HL-60/S4 treated with phorbol 12-myristate 13-acetate at 8.2 ng/mL for 4 days and 3 days (cell line): ENCODE data around the gene FGR.

Source experiments
- in situ Hi-C: fragments of 300-500 bp; cut with MboI; formaldehyde crosslinking; loops from 2 replicates; pipeline ENCODE4 v1.15.0; 2022; ENCODE audit warnings: low sequenced_read_pairs

FGR gene

DNA sequence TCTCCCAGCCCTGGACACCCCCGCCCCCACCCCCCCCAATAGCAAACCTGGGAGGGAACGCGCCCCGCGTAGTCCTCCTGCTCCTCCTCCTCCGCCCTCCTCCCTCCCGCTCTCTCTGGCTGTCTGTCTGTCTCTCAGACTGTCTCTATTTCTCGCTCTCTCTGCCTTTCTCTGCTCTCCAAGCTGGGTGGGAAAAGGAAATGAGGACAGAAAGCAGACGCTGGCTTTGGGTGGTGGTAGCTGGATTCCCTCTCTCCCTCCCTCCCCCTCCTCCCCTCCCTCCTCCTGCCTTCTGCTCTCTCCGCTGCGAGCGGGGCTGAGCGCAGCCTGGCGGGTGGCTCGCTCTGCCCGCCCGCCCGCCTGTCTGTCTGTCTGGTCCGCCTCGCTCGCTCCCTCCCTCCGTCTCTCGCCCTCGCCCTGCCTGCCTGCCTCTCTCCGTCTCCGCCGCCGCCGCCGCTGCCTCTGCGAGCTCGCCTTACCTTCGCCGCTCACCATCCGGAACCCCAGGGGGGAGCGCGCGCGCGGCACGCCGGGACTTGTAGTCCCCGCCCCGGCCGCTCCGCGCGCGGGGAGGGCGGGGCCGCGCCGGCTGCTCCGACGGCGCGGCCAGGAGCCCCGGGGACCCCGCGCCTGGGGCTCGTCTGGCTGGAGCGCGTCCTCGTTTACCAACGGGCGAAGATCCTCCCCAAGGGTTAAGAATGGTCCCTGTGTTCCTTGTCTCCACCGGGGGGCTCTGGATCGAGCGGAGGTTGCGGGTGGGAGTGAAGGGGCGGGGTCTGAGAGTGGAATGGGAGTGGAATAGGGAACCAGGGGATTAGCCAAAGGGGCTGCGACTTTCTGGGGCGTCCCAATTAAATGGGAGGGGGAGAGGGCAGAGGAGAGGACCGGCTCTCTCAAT, 31.1 kb downstream of the FGR start, which contains the start of gene AHDC1:
AHDC1 (minus strand) TSS at position 464 of the 898 bp plus-strand sequence. CDS start 52,029 bp downstream, outside the sequence.
- in situ Hi-C loops, result no loop called here

DNA sequence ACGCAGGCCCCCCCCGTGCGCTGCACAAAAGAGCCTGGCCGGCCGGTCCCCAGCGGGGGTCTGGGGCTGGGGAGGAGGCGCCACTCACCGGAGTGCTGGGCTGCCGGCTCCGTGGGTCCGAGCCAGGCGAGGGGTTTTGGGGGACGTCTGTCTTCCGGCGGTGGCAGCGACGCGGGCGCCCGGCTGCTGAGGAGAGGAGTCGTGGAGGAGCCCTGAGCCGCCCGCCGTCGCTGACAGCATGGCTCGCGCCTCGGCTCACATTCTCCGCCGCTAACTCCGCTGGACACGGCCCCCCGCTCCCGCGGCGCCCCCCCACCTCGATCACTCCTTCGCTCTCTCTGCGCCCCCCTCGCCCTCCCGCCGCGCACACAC, 31.7 kb downstream of the FGR start:
- in situ Hi-C loops, result no loop called here

DNA sequence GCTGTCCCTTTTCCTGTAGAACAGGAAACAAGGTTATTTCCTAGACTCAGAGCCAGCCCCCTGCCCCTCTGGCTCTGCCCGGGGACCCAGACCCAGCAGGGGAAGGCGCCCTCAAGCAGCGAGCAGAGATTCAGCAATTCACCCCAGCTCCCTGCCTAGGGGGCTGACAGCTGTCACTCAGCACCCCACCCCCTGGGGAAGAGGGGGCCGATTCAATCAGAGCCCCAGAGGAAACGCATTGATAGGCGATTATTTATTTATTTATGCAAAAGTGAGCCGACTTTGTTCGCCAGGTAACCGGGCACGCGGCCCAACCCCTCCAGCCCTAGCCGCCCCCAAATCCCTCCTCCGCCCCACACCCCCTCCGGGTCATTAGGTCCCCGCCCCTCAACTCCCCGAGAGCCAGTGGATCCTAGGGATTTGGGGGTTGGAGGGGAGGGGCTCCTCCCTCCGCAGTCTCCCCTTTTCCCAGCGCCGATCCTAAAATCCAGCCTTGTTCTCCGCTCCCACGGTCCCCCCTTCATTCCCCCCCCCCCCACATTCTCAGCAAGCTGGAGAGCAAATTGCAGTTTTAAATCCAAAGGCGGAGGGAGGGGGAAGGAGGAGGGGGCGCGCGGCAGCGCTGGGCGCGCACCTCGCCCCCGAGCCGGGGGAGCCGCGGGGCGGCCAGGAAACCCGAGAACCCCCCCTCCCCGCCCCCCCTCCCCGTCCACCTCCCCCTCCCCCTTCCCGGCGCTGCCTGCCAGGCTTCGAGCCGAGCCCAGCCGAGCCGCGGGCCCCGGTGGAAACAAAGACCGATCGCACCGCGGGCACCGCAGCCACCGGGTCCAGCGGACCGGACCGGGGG, 32.3 kb downstream of the FGR start:
- in situ Hi-C loops, result no loop called here

DNA sequence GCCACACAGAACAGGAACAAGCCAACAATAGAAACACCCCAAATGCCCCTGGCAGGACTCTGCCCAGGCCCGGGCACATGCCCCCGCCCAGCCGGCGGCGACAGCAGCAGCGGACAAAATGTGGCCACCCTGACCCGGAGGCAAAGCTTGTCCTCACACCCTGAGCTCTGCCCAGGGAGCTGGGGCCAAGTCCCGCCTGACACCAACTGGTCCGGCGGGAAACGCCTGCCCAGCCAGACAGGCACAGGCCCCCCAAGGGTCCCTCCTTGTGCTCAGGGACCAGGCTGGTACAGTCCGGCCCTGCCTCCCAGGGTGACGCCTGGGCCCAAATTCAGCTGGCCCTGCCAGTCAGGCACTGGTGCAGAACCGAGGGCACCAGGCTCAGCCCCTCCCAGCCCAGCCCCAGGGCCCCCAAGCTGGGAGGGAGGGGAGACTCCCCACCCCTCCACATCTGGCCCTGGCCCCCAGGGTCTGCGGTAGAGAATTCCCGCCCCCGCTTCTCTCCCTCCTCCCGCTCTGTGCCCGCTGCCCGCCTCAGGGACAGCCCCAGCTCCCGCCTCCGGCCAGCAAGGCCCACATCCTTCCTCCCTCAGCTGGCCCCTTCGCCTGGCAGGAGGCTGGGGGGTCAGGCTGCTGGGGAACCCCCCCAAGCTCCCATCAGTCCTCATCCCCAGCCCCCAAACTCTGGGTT, 33.1 kb downstream of the FGR start:
- in situ Hi-C loops, result no loop called here

DNA sequence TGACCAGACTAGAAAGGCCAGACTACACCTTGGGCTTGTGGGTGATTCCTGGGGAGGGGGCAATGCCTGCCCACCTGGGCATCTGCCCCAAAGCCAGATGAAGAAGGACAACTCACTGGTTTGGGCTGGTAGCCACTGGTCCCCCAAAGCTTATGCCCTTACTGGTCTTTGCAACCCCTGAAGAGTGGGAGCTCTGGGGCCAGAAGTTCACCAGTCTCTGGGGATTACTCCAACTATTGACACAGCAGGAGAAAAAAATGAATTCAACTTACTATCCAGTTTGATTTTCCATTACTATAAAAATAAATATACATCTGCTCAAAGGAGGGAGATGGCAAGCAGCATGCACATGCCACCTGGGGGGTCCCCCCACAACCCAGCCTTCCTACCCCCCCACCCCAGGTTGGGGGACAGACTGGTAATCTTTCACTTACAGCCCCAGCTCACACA, 33.6 kb downstream of the FGR start:
- in situ Hi-C loops, result no loop called here

DNA sequence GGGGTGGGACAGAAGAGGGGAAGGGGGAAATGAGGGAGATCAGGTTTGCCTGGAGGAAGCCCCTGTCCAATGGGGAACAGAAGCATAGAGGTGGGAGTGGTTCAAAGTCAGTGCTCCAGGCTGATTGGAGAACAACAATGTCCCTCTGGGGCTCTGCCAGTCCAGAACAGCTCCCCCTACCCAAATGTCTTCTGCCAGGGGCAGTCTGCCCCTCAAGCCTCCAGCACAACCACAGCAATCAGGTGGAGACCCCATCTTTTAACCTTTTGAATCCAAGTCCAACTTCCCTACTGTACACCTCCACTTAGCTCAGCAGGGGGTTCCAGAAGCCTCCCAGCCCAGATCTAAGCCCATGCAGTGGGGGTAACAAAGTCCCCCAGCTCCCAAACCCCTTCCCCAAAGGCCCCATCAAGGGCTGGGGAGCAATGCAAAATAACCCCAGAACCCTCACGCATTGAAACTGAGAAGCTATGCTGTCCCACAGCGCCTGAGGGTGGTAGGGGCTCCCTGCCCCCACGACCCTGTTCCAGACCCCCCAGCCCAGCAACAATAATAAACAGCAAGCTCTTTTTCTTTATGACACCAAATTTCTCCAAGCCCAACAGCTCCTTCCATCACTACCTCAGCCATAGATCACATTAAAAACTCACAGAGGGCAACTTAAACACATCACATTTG, 34.3 kb downstream of the FGR start:
- in situ Hi-C loops, result no loop called here

DNA sequence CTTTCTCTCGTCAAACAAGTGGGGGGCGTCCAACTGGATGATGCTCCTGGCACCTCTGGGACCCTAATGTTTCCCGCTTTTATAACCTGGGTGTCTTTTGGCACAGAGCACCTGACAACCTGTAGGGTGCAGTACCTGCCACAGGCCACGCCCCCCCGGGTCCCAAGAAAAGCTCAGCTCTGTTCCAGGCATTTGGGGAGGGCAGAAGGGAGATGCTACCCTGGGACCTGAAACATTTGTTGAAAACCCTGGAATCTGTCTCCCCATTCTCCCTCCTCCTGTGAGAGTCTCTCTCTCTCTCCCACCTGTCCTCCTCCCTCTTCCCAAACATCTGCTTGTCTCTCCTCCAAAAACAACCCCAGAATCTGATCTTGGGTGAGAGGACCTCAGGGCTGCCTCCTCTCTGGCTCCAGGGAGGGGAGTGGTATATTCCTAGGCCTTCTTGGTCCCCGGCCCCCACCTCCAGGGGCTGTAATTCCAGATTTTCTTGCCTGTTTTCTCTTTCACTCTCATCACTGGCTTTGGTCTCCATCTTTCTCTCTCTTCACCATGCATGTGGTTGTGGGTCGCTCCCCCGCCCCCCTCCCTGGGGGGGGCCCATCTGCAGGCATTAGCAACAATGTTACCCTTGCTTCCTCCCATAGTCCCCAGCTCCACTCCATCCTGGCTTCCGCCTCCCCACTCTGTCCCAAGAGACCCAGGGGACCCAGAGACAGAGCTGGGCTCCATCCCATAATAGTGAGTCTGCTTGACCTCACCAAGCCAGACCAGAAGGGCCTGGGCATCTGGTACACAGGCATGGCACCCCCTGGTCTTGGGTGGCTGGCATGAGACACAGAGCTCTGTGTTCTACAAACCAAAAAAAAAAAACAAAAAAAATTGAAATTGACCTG, 35.1 kb downstream of the FGR start:
- in situ Hi-C loops, result no loop called here

DNA sequence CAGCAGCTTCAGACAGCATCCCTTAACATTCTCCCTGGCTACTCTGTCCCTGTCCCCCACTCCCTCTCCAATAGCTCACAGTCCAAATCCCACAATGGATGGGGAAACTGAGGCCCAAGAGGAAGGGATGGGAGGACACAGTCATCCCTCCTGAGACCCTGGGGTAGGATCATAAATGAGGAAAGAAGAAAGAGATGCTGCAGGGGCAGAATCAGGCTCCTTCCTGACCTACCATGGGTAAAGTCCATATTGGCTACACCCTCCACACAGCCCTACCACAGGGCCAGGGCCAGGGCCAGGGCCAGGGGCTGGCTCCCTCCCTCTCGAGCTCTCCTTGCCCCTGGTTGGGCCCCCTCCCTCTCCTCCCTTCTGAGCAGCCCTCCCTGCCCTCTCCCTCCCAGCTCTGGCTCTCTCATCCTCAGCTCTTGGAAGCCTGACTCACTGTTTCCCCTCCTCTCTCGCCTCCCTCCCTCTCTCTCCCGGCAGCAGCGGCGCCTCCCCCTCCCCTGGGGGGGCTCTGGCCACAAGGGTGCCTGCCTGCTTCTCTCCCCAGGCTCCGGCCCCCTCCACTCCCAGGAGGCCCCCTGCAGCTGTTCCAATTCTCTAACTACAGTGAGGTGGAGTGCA, 36.0 kb downstream of the FGR start:
- in situ Hi-C loops, result no loop called here

DNA sequence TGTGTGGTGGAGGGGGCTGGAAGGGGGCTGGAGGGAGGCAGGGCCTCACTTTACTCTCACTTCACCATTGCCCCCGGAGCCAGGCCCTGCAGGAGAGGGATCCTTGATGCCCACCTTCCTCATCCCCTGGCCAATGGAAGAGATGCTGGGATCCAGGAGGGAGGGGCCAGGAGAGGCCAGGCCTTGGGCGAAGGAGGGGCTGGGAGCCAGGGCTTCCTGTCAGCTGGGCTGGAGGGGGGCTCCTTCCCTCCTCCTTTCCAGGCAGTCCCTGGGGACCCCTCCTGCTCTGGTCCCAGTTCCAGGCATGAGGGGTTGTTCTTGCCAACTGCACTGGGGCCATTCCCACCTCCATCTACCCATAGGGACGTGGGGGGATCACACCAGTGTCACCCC, 36.7 kb downstream of the FGR start:
- in situ Hi-C loops, result no loop called here

DNA sequence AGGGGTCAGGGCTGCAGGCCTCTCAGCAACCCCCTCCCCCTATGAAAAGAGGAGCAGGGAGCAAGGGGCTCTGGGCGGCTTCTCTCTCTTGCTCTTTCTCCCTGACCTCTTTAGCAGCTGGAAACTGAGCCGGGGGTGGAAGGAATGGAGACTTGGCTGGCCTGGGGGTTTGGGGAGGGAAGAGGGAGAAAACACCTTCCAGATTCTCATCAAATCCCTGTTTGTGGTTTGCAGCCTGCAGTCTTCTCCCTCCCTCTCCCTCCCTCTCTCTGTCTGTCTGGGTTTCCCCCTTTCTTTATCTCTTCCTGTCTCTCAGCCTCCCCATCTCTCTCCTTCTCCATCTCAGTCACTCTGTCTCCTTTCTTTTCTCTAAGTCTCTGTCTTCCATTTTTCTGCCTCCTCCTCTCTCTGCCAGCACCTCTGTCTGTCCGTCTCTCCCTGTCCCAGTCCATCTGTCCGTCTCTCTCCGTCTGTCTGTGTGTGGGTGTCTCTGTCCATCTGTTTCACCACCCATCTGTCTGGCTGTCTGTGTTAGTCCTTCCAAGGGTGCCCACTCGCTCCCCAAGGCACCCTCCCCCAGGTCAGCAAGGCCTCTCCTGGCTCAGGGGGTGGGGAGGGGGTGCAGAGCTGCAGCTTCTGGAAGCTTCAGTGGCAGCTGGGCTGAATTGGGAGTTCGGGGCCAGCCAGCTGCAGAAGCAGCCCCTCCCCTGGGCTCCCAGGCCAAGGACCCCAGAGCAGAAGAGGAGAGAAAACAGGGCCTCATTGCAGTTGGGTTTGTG, 37.3 kb downstream of the FGR start:
- in situ Hi-C loops, result no loop called here

DNA sequence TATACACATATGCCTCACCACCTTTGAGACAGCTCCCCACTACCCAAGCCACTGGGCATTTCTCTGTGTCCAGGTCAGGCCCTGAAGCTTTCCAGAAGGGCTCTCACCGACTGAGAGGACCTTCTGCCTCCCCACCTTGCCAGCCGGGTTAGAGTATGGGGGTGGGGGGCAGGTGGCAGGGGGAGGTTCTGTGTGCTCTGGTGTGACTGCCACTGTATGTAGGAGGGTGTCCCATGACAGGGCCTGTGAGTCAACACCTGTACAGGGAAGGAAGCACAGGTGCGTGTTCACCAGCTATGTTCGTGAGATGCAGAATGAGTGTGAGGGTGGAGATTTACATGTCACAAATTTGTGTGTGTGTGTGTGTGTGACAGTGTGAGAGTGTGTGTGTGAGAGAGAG, 38.0 kb downstream of the FGR start:
- in situ Hi-C loops, result no loop called here

DNA sequence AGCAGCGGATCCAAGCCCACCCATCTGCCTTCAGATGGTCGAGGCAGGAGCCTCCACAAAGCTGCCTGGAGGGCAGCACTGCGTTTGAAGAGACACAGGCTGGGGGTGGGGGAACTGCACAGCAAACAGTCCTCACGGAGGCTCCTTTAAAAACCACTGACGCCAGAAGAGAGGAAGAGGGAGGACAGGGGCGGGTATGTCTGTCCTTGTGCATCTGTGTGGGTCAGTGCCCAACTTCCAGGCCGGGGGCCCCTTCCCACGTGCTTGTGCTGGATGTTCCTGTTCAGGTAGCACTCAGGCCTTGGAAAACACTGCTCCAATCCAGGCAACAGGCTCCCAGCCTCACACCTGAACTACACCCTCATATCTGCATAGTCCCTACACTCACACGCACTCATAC, 38.7 kb downstream of the FGR start:
- in situ Hi-C loops, result no loop called here

DNA sequence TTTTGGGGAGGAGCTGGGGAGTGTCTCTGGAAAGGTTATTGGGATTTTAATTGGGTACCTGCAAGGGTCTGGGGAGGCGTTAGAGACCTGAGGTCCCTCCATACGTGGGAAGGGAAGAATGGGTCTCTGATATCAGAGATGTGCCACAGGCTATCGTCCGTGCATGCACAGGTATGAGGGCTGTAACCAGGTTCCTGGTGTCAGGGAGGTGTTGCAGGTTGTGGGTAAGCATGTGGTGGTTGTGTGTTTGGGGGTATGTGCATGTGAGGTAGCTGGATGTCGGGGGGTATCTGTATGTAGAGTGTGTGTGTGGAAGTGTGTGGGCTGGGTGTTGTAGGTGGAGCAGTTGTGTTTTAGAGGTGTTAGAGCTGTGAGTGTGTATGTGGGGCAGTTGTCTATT, 39.4 kb downstream of the FGR start:
- in situ Hi-C loops, result no loop called here

DNA sequence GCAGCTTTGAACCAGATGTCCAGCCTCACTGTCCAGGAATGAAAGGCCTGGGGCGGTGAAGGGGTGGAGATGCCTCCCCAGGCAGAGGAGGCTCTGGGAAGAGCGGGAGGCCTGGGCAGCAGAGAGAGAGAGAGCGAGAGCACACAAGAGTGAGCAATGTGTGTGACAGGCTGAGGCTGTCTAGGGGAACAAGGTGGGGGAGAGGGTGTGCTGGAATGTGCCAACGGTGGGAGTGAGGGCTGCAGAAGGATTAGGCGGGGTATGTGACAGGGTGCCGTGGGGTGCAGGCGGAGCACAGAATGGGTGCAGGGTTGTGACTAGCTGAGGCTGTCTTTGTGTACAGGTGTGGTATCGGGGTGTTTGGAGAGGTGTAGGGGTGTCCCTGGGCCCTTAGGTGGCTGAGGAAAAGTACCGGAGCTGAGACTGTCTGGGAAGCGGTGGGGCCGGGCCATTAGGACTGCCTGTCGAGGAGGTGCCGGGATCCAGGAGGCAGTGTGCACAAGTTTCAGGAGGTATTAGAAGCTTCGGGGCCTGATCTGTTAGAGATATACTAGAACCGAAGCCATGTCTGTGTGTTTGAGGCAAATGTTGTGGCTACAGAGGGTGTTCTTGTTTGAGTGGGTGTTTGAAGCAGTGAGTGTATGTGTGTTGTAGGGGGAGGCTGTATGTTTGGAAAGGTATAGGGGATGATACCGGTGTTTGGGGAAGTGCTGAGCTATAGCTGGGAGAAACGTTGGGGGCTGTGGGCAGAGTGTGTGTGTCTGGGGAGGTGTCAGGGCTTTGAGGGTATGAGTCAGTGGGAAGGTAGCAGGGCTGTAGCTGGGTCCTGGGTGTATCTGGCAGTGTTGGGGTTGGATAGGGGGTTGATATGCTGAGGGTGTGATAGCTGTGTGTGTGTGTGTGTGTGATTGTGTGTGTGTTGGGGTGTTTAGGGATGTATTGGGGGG, 40.1 kb downstream of the FGR start:
- in situ Hi-C loops, result no loop called here

DNA sequence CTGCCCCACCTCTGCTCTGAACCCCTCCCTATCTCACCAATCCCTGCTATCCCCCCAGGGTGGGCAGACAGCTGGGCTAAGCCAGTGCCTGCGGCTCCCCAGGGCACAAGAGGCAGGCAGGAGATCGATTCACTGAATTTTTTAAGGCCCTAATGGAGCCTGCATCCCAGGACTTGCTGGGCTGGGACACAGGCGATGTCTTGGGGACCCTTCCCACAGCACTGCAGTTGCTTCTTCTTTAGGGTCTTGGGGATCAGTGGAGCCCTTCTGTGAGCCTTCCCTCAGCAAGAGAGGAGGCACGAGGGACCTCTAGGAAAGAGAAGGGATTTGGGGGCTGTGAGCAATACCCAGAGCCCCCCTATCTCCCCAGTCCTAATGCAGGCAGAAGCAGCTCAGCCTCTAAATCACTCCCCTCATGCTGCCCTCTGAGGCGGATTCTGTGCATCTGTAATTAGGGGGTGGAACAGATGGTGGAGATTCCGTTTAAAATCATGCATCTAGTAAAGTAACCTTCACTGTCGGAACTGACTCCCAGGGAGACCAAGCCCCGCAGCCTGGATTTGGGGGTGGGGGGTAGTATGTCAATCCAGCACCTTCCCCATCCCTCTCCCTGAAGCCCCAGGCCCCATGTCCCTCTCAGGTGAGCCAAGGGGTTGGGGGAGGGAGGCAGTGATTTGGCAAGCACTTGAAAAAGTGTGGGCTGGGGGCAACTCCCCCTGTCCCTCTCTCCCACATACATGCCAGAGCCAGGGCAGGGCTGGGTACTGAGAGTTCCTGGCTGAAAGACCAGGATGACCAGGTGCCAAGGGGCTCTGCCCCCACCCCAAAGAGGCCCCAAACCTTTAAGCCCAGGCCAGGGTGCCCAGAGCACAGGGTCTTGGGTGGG, 41.1 kb downstream of the FGR start:
- in situ Hi-C loops, result no loop called here

DNA sequence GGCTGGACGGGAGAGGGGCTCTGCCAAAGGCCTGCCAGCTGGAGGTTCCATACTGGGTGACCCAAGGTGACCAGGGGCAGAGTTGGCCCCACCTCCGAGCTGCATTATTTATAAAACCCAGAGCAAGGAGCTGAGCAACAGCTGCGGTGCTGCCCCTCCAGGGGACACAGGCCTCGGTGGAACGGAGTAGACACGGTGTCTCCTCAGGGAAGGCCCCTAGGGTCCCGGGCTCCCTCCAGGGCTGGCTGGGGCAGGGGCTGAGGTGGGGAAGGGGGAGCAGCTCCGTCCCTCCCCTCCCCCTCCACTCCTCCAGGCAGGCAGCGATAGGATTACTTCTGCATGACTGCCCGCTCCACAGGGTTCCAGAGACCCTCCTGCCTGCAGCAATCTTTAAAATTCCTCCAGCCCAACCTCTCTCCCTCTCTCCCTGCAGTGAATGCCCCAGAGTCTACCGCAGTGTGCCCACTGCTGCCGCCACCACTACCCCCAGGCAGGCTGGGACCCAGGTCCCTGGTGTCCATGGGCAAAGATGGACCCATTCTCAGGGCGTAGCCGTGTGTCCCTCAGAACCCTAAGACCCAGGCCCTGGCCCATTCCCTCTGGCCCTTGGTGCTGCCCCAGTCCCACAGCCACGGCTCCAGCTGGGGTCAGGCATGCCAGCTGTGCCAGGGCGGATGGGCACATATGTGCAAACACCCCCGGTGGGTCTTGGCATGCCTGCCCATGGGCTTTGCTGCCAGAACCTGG, 41.9 kb downstream of the FGR start:
- in situ Hi-C loops, result no loop called here
